Inflammatory macrophage treated with lipopolysaccharide for 4 hours (primary cell): ENCODE results near the gene BARX2.

Experiments
- DNase-seq: peaks from one replicate; pipeline ENCODE4 v3.0.0-alpha.2; 2020

Gene BARX2

DNA sequence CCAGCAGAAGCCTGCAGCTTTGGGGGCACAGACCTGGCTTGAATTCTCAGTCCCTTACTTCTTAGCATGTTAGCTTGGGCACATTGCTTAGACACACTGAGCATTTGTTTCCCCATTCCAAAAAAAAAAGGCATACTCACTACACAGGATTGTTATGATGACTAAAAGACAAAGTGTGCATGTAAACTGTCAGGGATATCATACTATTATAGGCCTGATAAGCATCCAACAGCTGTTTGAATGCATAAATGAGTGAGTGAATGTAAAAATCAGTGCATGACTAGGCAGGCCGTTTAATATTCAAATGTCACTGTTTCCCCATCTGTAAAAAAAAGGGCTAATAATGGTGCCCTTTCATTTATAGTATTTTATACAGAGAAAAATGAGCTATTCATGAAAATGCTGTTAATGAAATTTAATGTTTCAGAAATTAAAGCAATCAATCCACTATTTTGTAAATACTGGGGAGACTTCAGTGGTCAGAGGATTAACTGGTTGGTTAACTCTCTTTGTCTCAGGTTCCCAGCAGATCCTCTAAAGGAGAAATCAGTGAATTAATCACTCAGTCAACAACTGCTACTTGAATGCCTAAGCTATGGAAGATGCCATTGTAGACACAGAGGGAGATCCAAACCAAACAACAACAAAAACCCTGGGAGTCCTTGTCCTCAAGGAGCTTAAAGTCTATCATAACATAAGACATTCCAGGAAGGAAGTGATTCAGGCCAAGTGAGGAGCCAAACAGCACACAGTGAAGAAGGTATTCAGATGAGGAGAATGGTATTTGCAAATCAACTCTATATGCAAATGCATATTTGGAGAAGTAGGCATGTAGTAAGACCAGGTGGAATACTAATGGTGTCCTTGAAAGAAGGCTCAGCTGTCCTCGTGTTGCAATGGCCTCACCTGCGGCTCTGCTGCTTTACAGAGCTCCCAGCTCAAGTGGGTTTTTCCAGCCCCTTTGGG is 26.8 kb downstream of the BARX2 start:
- no peak for DNase-seq

DNA sequence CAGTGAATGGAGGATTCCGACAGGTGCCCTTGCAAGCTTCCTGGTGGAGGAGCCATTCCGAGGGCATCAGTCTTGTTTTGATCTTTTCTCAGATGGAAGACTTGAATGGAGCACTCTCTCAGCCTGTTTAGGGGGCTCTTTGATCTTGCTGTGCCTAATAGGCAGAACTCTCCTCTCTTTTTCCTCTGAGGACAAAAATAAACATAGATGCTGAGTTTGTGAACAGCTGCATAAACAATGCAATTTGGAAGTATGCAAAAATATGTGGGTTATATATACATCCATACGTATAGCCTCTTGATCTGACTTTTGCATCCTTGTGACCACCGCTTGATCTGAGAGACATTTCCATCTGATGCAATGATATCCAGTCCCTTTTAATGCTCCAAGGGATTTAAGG is 29.1 kb downstream of the BARX2 start:
- no peak for DNase-seq

DNA sequence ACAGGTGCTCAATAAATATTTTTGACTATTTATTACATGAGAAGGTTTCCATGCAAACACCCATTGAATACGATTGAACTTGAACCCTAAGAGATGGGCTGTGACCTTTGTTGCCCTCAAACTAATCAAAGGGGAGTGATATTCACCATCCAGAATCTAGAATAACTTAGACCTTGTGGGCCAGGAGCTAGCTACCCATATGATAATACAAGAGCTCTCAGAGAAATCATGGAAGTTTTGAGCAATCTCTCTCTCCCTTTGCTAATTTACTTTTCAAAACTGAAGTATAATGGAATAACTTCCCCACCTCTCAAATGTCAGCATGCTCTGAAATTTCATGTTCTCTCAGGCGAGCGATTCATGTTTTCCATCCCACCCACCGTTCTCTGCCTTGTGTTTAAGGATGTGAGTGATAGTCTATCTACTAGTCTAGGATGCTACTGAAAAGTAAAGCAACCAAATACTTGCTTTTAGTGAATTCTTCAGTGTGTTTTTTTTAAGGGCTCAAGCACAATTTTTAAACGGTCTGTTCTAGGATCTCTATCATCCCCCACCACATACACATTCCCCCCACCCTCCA is 33.3 kb downstream of the BARX2 start:
- no peak for DNase-seq

DNA sequence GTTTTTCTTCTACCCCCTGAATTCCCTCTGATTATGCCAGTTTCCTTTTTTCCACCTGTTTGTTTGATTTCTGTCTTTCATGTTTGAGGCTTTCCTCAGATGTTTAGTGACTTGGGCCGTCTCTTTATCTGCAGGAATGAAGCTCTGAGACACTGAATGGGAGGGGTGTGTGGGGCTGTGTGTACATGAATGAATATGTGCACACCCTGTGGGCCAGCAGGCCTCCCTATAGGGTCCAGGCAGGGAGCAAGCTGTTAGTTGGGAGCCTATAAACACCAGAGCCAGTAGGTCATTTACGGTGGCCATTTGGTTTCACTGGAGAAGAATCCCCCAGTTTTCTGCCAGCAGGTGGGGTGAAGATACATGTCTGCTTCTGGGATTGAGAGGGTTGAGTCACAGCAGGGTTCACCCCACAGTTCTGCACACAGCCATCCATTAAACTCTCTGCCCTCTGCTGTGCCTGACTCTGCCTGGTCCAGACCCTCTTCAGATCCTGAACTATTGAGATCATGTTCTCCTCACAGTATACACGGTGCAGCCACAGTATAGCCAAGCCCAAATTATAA is 34.8 kb downstream of the BARX2 start:
- no peak for DNase-seq

DNA sequence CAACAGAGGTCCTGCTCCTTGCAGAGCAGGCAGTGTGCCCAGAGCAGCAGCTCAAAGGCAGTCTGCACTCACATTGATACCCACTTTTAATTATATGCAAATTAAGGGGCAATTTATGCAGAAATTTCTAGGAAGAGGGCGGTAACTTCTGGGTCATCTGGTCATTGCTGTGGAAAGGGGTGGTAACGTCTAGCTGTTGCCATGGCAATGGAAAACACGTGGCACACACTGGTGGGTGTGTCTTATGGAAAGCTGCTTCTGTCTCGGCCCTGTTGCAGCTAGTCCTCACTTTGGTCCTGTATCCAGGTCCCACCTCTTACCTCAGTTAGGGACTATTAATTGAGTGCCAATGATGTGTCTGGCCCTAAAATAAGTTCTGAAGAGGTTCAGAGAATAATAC is 36.8 kb downstream of the BARX2 start:
- no peak for DNase-seq

DNA sequence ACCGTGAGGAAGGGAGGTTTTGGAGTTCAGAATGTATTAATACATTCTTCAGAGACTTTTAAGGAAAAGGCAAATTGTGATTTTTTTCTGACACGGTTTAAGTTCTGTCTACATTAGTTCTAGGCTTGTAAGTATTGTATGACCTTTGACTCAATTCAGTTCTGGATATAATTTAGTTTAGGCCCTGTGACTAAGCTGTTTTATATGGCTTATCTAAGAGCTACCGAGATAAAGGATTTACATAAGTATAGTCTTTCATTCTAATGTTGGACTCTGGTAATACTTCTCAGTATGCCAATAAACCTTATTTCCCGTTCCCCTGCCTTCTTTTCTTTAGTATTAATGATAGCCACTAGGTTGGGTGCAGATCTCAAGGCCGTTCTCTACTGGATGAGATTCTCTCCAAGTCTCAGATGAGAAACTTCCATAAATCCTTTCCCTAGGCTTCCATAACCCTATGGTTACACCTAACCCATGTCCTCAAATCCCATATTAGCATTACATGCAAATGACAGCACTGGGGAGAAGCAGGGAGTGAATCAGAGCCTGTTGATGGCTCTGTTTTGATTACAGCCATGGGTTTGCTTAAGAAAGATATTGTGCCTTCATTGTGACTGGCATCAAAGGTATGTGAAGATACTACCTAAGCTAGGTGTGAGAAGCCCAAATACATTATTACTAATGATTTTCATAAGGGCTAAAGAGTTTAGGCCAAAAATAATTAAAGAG is 38.7 kb downstream of the BARX2 start:
- no peak for DNase-seq

DNA sequence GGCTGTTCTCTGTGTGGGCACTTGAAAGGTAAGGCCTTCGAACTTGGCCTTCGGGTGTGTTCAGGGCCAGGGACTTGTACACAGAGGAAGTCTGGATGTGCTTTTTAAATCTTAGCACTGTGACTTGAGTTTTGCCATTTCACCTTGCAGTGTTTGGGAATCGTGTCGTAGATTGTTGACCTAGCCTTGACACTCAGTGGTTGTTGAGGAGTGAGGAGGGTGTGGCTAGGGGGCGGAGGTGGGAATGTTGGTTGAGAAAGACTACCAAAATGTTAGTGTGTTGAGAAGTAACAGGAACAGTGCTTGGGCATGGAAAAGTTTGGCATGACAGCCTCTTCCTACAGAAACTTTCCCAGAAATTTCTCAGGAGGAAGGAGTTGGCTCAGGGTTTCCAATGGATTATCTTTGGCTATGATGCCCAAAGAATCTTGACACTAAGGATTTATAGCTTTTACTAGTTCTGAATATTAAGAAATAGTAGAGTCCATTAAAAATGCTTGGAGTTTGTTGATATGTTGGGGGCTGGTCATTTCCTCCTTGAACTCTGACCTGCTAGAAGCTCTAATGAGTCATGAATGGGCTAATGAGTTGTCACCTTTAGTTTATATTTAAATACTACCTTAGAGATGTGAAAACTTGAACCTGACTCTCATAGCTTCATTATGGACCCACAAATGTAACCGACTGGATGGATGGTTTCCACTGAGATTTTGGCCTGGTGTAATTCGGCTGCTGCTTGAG is 40.6 kb downstream of the BARX2 start:
- no peak for DNase-seq

DNA sequence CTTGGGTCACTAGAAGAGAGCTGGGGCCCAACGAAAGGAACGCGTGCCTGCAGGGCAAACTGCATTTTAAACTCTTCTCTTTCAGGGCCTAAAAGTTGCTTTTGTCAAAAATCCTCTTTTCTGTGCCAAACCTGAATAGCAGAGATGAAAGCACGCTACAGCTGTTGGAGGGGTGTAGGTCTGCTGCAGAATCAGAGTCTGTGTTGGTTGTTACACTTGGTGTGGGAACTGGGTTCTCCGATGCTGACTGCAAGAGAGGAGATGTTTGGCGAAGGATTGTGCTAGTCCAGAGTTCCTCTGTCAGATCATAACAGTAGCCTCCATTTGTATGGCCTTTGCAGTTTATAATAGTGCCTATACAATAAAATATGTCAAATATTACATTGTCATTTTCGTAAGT is 41.8 kb downstream of the BARX2 start:
- no peak for DNase-seq

DNA sequence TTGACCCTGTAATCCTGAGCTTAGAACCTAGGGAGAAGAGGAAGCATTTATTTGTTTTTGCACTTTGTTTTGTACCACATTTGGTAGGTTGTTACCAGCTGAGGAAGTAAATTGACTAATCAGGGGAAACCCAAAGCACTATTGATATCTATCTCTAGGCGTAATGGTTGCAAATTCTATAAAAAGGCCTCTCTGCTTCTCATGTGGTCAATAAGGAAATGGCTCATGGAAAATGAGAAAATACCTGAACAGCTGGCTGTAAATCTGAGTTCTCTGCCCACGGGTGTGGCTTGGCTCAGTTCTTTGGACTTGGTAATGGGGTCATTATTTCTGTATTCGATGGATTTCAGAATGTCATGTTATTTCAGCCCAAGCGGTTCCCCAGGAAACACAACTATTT is 42.4 kb downstream of the BARX2 start:
- no peak for DNase-seq

DNA sequence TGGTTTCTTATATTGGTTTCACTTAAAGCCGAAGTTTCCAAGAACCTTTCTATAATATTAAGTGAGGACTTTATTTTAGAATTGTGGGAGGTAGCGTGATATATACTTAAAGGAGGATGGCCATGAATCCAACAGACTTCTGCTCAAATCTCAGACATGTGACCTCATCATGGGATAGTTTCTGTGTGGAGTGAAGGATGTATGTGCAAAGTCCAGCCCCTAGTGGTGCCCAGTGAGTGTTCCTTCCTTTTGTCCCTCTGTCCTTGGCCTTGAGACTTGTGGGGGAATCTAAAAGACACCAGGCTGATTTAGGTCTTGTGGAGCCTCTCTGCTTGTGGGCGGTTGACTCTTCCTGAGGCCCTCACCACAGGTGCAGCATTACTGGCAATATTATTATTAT is 43.7 kb downstream of the BARX2 start:
- no peak for DNase-seq

DNA sequence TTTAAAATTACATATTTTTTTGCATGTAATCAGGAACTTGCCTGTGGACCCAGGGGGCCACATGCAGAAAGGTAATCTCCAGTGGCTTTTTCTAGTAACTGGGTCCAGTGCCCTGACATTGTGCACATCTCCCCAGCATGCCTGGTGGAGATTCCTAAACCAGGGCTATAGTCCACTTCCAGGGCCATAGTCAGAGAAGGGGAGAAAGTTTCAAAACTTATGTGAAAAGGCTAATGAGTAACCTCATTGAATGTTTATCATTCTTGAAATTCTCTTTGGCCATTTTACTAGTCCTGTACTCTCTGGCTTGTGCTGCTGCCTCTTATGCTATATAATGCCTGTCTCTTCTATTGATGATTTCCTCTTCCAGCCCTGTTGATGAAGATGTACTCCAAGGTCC is 47.8 kb downstream of the BARX2 start:
- DNase-seq = no peak

DNA sequence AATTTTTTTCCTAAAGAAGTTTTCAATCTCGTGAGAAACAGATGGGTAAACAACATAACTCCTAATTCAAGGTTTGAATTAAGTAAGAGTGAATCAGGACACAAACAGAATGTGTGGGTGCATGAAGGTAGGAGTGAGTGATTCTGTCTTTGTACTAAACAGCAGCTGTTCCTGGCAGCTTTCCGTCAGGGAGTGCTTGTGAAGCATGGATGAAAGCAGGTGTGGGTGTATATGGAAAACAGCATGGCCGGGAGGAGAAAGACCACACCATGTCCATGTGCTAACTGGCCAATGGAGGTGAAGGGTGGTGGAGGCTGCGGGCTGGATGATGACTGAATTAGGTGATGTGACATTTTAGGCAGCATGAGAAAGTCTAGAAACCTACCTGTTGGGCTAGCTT is 49.6 kb downstream of the BARX2 start:
- DNase-seq = no peak

DNA sequence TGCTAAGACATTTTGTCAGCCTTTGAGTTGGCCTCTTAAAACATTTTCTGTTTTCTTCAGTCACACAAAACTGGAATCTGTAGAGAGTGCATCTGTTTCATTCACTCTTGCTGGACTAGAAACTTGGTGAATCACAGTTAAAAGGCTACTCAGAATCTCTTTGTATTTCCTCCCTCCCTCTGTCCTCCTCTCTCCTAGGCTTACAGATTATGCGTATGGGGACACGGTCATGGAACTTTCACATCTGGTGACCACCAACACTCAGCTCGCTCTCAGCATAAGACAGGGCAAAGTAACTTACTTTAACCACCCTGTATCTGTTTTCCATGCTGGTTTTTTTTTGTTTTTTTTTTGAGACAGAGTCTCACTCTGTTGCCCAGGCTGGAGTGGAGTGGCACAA is 50.4 kb downstream of the BARX2 start:
- DNase-seq = no peak

DNA sequence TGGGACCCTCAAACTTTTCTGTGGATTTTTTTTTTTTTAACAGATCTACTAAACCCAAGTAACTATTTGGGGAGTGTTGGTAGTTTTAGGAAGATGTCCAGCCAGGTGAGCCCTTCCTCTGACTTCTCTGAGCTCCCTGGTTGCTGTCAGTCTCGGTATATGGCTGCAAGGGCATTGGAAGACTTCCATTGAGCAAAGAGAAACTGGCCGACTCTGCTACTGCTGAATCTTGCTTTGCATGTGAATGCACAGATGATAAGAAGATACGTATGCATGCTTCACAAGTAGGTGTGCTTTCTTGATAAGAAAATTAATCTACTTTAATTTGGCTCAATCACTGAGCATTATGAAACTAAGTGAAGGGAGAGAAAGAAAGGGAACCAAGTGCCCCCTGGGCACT is 51.1 kb downstream of the BARX2 start:
- DNase-seq = no peak

DNA sequence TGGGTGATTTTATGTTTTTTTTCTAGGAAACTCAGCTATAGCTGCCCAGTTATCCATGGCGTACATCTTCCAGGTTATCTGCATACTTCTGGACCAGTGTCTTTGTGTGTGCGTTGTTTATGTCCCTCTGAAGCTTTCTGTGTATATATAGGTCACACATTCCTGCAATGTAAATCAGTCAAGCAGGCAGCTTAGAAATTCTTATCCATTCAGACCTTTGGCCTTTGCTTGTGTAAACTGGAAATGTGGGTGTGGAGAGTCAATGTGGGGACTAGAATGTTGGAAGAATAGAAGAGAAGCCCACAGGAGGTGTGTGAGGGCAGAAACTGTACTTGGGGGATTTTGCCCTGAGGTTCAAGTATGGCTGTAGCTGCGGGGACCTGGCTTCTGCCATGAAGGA is 51.7 kb downstream of the BARX2 start:
- no peak for DNase-seq

DNA sequence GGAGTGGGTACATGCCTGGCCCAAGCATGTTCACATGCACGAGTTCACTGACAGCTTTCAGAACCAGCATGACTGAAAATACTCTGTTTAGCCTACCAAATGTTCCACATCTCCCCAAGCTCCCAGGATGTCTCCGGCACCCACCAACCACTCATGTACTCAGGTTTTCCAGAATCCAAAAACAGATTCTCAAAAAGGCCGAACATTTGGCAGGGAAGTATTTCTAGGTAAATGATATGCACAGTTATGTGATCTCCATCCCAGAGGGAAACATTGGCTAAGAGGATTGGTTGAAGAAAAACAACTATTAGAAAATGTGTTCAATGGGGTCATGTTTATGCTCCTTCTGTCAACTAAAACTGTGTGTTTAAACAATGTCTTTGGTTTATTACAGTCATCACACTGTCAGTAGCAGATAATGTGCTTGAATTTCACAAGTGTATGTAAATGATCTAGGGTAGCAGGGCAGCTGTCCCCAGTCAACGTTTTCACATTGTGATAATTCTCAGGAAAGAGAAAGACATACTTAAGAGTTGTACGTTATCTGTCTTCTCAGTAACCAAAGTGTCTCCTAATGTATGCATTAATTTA is 52.3 kb downstream of the BARX2 start:
- no peak for DNase-seq

DNA sequence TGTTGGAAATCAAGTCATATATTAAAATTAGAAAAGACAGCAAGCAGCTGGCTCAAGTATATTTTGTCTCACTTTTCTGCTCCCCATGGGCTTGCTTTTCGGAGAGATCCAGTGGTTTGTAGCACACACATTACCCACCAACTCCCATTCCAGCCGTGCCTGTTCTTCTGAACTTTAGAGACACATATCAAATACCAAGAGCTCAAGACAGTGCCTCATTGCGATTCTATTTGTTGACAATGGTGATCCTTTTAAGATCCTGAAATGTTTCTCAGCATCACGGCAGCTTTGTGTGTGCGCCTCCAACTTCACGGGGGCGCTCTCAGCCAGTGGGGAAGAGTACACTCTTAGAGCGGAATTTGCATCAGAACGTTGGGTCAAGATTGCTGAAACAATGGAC is 52.9 kb downstream of the BARX2 start:
- no peak for DNase-seq

DNA sequence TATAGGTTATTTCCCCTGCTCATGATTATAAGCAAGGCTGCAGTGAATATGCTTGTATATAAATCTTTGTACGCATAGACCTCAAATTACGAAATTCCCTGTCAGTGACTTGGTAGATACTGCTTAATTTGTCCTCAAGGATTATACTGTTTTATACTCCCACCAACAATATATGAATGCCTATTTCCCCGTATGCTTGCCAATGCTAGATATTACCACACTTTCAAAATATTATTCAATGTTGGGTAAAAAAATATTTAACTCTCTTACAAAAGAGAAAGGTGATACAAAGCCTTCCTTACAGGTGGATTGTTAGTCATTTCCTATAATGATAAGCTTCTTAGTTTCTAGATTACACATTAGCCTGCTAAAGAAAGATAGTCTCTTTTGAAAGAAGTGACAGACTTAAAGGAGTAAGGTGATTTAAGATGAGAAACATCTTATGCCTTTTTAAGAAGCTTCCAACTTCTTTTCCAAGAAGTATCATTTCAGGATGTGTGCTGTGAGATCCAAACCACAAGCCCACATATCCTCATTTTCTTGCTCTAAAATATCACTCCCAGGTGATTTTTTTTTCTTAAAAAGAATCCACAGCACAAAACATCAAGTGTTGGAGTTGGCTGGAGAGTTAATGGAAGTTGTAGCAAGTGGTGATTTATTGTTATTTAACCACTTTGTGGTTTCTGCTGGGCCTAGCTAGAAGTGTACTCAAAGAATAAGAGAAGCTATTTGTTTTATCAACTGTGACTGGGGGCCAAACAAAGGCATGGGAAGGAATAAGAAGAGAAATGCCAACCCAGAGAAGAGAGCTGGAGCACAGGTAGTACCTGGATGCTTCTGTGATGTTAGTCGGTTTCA is 59.2 kb downstream of the BARX2 start:
- no peak for DNase-seq

DNA sequence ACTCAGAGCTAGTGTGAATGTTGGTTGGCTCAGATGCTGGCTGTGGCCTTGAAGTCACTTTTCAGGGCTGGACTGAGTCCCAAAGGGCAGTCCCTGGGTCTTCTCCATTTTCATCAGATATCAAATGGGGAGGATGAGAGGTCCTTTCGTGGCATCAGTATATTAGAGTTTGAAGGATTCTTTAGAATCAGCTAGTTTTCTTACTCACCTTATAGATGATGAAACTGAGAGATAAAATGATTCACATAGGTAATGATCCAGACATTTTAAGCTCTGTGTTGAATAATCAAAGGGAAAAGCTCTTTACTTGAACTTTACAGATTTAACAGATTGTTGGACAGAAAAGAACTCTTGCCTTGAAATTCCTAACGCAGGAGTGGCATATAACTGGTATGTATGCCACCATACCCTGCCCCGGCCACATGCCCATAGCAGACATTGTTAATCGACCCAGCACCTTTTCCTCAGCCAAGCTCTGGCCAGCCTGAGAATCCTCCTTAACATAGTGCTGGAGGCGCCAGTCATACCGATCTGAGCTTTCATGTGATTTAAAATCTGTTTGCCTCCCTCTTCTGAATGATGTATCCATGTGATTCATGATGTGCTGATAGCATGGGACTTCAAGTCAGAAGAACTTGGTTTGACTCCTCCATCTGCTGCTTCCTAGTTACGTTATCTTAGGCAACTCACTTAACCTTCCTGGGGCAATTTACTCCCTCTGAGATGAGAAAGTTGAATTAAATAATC is 60.0 kb downstream of the BARX2 start:
- no peak for DNase-seq

DNA sequence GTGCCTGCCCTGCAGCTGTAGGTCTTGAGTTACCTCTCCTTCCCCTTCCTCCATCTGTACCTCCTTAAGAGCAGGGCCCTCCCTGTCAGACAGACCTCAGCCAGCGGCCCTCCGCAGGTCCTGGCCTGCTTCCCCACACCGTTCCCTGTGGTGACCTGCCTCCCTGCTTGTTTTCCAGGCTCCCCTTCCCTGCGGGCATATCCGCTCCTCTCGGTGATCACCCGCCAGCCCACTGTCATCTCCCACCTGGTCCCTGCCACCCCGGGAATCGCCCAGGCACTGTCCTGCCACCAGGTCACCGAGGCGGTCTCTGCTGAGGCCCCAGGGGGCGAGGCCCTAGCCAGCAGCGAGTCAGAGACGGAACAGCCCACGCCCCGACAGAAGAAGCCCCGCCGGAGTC is 60.9 kb downstream of the BARX2 start:
- DNase-seq = no peak
